Neural progenitor cell (in vitro differentiated cells): ENCODE results near the gene ADGRF1. TPM values are rescaled to one million over a fixed set of nuclear protein-coding genes. Genes with fewer than 3 reads are reported as not detected.
"Not testable (repeated sequence)": the region's sequence is repeated elsewhere in the genome, so short reads cannot be mapped to it uniquely, and the experiment has no call there.

Experiments used
- DNase-seq: peaks from one replicate; pipeline ENCODE4 v3.0.0-alpha.2; 2016; ENCODE audit warnings: low spot score
- H2AFZ ChIP-seq: fragments of 200-600 bp; sonication (generic); replicated peaks from 2 replicates; pipeline ENCODE4 v1.6.1; 2016; ENCODE audit warnings: antibody characterized with exemption
- H3F3A ChIP-seq: fragments of 200-600 bp; sonication (generic); 2 replicates; pipeline ENCODE4 v1.6.1; 2016; ENCODE audit warnings: antibody characterized with exemption, low read depth
- H3K27ac ChIP-seq: fragments of 200-600 bp; sonication (generic); 2 replicates; pipeline ENCODE4 v1.5.1; 2016; ENCODE audit warnings: mild to moderate bottlenecking
- H3K27me3 ChIP-seq: fragments of 200-600 bp; sonication (generic); 2 replicates; pipeline ENCODE4 v1.6.1; 2016; ENCODE audit warnings: mild to moderate bottlenecking, moderate library complexity
- H3K36me3 ChIP-seq: fragments of 200-600 bp; sonication (generic); 2 replicates; pipeline ENCODE4 v1.5.1; 2016
- H3K4me1 ChIP-seq: fragments of 200-600 bp; sonication (generic); 2 replicates; pipeline ENCODE4 v1.6.1; 2016; ENCODE audit warnings: mixed run types
- H3K4me2 ChIP-seq: fragments of 200-600 bp; sonication (generic); 2 replicates; pipeline ENCODE4 v1.6.1; 2016
- H3K4me3 ChIP-seq: fragments of 200-600 bp; sonication (generic); 2 replicates; pipeline ENCODE4 v1.5.1; 2016
- H3K79me2 ChIP-seq: fragments of 200-600 bp; sonication (generic); 2 replicates; pipeline ENCODE4 v1.6.1; 2016; ENCODE audit warnings: low read depth
- H3K9ac ChIP-seq: fragments of 200-600 bp; sonication (generic); 2 replicates; pipeline ENCODE4 v1.6.1; 2016
- H3K9me3 ChIP-seq: fragments of 200-600 bp; sonication (generic); 2 replicates; pipeline ENCODE4 v1.5.1; 2016; ENCODE audit warnings: low read depth
- H4K20me1 ChIP-seq: fragments of 200-600 bp; sonication (generic); 2 replicates; pipeline ENCODE4 v1.6.1; 2016; ENCODE audit warnings: low read depth
- H3K27ac Mint-ChIP-seq: 3 replicates; pipeline ENCODE4 v1.8.0; 2021; ENCODE audit warnings: mixed read lengths
- H3K27me3 Mint-ChIP-seq: 2 replicates; pipeline ENCODE4 v1.8.0; 2022; ENCODE audit warnings: low read depth, mild to moderate bottlenecking, inconsistent platforms, moderate library complexity, mixed read lengths; ENCODE audit not compliant: insufficient read depth
- H3K36me3 Mint-ChIP-seq: 3 replicates; pipeline ENCODE4 v1.8.0; 2021; ENCODE audit warnings: mixed read lengths
- H3K4me1 Mint-ChIP-seq: 3 replicates; pipeline ENCODE4 v1.8.0; 2021; ENCODE audit warnings: mixed read lengths
- H3K4me3 Mint-ChIP-seq: 3 replicates; pipeline ENCODE4 v1.8.0; 2021; ENCODE audit warnings: mild to moderate bottlenecking, moderate library complexity, mixed read lengths
- H3K9me3 Mint-ChIP-seq: 3 replicates; pipeline ENCODE4 v1.8.0; 2020; ENCODE audit warnings: mixed read lengths
- CTCF ChIP-seq: fragments of 200-600 bp; sonication (generic); IDR thresholded peaks from 2 replicates; pipeline ENCODE4 v1.5.1; 2017; ENCODE audit warnings: antibody characterized with exemption, mild to moderate bottlenecking
- EZH2 ChIP-seq: fragments of 200-600 bp; sonication (generic); IDR thresholded peaks from 2 replicates; pipeline ENCODE4 v1.6.1; 2017; ENCODE audit warnings: antibody characterized with exemption, mild to moderate bottlenecking, moderate library complexity
- EZH2phosphoT487 ChIP-seq: fragments of 200-600 bp; sonication (generic); IDR thresholded peaks from 2 replicates; pipeline ENCODE4 v1.6.1; 2017; ENCODE audit warnings: antibody characterized with exemption
- total RNA-seq: library from RNA; depleted of rRNA; stranded (reverse); fragments of >200 nt; gene quantifications from 2 replicates; pipeline ENCODE4 v1.2.3, GENCODE V29; 2015; ENCODE audit warnings: low replicate concordance

Gene ADGRF1
- total RNA-seq, 1 donor from 2014 or later, result not detected

DNA sequence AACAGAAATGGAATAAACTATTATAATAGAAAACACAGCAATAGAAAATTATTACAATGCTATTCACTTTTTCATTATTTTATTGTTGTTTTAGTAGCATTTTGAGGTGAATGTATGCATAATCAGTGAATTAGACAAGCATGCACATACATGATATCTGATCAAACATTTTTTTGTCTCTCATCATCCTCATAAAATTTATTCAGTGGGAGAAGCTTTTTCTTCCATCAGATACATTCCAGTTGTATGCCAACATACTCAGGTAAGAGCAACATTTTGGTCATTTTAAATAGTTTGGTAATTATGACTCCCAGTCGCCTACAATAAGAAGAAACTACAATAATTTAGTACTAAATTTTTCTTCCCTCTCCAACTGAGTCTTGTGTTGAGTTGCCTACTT, 44.5 kb downstream of the ADGRF1 start:
- Mint-ChIP-seq H3K27me3 (peaks cover 6% of the 10 kb centered on the region), H3K27ac (no peak overlapping the region), H3K36me3 (no peaks in the 10 kb centered on the region), H3K4me3 (no peak overlapping the region), H3K4me1 (no peaks in the 10 kb centered on the region), H3K9me3 (no peaks in the 10 kb centered on the region)
- Histone ChIP-seq H3K36me3 (no peaks in the 10 kb centered on the region), H3F3A (no peaks in the 10 kb centered on the region), H3K4me2 (no peak overlapping the region), H2AFZ (no peak overlapping the region), H3K27ac (no peak overlapping the region), H4K20me1 (no peaks in the 10 kb centered on the region), H3K4me3 (no peak overlapping the region), H3K79me2 (no peaks in the 10 kb centered on the region), H3K27me3 (no peaks in the 10 kb centered on the region), H3K4me1 (no peaks in the 10 kb centered on the region), H3K9ac (no peak overlapping the region), H3K9me3 (no peaks in the 10 kb centered on the region)
- no peak for DNase-seq
- no peak for TF ChIP-seq EZH2phosphoT487
- no peak for TF ChIP-seq EZH2

GRCh38 chr6:46996860-46997641, 45.1 kb downstream of the ADGRF1 start:
- no peak for DNase-seq

GRCh38 chr6:46994933-46995332, 47.2 kb downstream of the ADGRF1 start:
- H3K4me3 ChIP-seq, result no peak overlapping the region
- Mint-ChIP-seq H3K27me3 (peaks cover 5% of the 10 kb centered on the region), H3K9me3 (no peaks in the 10 kb centered on the region), H3K27ac (no peak overlapping the region), H3K4me1 (no peaks in the 10 kb centered on the region), H3K4me3 (no peak overlapping the region), H3K36me3 (no peaks in the 10 kb centered on the region)
- no peak overlapping the region for H3K9ac ChIP-seq
- H2AFZ ChIP-seq, result no peak overlapping the region
- no peaks in the 10 kb centered on the region for H3K27me3 ChIP-seq
- TF ChIP-seq EZH2phosphoT487 (no peak), EZH2 (no peak), CTCF (no peak)
- DNase-seq, result no peak
- no peaks in the 10 kb centered on the region for H3K4me1 ChIP-seq
- no peaks in the 10 kb centered on the region for H3F3A ChIP-seq
- no peaks in the 10 kb centered on the region for H3K79me2 ChIP-seq
- no peaks in the 10 kb centered on the region for H3K9me3 ChIP-seq
- no peaks in the 10 kb centered on the region for H3K36me3 ChIP-seq
- H3K27ac ChIP-seq, result no peak overlapping the region
- no peak overlapping the region for H3K4me2 ChIP-seq
- no peaks in the 10 kb centered on the region for H4K20me1 ChIP-seq

More at GRCh38 chr6:46996860-46997641, 45.1 kb downstream of the ADGRF1 start:
- Mint-ChIP-seq H3K36me3 (no peaks in the 10 kb centered on the region), H3K27ac (no peak overlapping the region), H3K9me3 (no peaks in the 10 kb centered on the region), H3K4me3 (no peak overlapping the region), H3K27me3 (peaks cover 6% of the 10 kb centered on the region), H3K4me1 (no peaks in the 10 kb centered on the region)
- Histone ChIP-seq H2AFZ (no peak overlapping the region), H3K4me2 (no peak overlapping the region), H3F3A (no peaks in the 10 kb centered on the region), H3K4me3 (no peak overlapping the region), H3K36me3 (no peaks in the 10 kb centered on the region), H3K27ac (no peak overlapping the region), H3K27me3 (no peaks in the 10 kb centered on the region), H3K4me1 (no peaks in the 10 kb centered on the region), H3K9me3 (no peaks in the 10 kb centered on the region), H3K79me2 (no peaks in the 10 kb centered on the region), H4K20me1 (no peaks in the 10 kb centered on the region), H3K9ac (no peak overlapping the region)
- TF ChIP-seq EZH2phosphoT487 (no peak), CTCF (no peak), EZH2 (no peak)

DNA sequence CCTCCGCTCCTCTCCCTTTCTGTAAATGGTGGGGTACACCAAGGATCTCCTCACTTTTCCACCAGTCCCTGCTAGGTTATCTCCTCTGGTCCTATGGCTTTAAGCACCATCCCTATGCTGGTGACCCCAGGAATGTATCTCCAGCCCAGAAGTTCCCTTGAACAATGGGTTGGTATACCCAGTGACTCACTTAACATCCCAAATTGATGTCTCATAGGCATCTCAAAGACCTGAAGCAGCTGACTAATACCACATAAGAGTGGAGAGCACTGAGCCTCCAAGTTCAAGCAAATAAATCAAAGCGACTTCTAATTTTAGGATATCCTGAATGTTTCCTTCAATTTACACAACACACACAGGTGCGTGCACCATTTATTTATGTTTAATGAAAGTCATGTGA, 48.3 kb downstream of the ADGRF1 start:
- TF ChIP-seq EZH2phosphoT487, result no peak
- no peak for TF ChIP-seq CTCF
- no peak for TF ChIP-seq EZH2
- H3K27me3 ChIP-seq, result no peaks in the 10 kb centered on the region
- H3K9ac ChIP-seq, result no peak overlapping the region
- H3K79me2 ChIP-seq, result no peaks in the 10 kb centered on the region
- Mint-ChIP-seq H3K9me3 (no peaks in the 10 kb centered on the region), H3K27me3 (peaks cover 5% of the 10 kb centered on the region), H3K27ac (no peak overlapping the region), H3K4me1 (no peaks in the 10 kb centered on the region), H3K4me3 (no peak overlapping the region), H3K36me3 (no peaks in the 10 kb centered on the region)
- no peak for DNase-seq
- no peak overlapping the region for H2AFZ ChIP-seq
- no peak overlapping the region for H3K4me2 ChIP-seq
- no peaks in the 10 kb centered on the region for H3K9me3 ChIP-seq
- H3K36me3 ChIP-seq, result no peaks in the 10 kb centered on the region
- no peaks in the 10 kb centered on the region for H4K20me1 ChIP-seq
- H3F3A ChIP-seq, result no peaks in the 10 kb centered on the region
- H3K4me3 ChIP-seq, result no peak overlapping the region
- H3K4me1 ChIP-seq, result no peaks in the 10 kb centered on the region
- no peak overlapping the region for H3K27ac ChIP-seq

DNA sequence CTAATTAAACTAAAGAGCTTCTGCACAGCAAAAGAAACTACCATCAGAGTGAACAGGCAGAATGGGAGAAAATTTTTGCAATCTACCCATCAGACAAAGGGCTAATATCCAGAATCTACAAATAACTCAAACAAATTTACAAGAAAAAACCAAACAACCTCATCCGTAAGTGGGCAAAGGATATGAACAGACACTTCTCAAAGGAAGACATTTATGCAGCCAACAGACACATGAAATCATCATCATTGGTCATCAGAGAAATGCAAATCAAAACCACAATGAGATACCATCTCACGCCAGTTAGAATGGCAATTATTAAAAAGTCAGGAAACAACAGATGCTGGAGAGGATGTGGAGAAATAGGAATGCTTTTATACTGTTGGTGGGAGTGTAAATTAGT, 49.7 kb downstream of the ADGRF1 start:
- not testable (repeated sequence) for H3K4me3 ChIP-seq, H3K27me3 Mint-ChIP-seq, H2AFZ ChIP-seq, H3K9me3 ChIP-seq, H3K9me3 Mint-ChIP-seq, H3K27ac ChIP-seq, H3F3A ChIP-seq, H3K4me1 ChIP-seq, H3K4me3 Mint-ChIP-seq, H3K4me2 ChIP-seq, H3K9ac ChIP-seq, H3K27ac Mint-ChIP-seq, H3K36me3 Mint-ChIP-seq, H3K79me2 ChIP-seq, H3K27me3 ChIP-seq, DNase-seq, H3K36me3 ChIP-seq, H3K4me1 Mint-ChIP-seq, H4K20me1 ChIP-seq
